ENCODE results near the gene BAIAP2L2.

The BAIAP2L2 gene

DNA sequence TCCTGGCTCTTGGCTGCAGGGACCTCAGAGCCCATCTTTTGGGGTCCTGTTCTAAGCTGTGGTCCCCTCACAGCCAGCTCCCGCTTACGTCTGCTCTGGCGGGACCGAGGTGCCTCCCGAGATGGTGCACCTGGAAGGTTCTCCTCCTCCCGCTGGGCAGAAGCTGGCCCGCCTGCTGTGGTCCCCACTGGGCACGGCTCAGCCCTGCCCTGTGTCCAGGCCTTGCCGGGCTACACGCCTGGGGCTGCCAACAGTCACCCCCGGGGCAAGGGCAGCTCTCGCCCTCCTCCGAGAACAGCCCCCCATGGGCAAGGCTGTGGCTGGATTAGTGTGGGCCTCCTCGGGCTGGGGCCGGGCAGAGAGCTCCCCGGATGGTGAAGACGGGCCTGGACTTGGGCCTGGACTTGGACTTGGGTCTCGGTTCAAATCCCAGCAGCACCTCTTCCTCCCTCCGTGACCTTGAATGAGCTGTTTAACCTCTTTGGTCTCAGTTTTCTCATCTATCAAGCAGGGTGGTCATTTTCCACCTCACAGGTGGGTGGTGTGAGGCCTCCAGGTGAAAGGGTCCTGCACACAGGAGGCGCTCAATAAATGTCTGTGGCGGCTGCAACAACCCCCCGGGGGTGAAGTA, 998 bp downstream of the BAIAP2L2 start:
- DNase-seq (ENCODE audit: extremely low spot score, insufficient read length, low read depth) (no peak), FAIRE-seq (no peak)

DNA sequence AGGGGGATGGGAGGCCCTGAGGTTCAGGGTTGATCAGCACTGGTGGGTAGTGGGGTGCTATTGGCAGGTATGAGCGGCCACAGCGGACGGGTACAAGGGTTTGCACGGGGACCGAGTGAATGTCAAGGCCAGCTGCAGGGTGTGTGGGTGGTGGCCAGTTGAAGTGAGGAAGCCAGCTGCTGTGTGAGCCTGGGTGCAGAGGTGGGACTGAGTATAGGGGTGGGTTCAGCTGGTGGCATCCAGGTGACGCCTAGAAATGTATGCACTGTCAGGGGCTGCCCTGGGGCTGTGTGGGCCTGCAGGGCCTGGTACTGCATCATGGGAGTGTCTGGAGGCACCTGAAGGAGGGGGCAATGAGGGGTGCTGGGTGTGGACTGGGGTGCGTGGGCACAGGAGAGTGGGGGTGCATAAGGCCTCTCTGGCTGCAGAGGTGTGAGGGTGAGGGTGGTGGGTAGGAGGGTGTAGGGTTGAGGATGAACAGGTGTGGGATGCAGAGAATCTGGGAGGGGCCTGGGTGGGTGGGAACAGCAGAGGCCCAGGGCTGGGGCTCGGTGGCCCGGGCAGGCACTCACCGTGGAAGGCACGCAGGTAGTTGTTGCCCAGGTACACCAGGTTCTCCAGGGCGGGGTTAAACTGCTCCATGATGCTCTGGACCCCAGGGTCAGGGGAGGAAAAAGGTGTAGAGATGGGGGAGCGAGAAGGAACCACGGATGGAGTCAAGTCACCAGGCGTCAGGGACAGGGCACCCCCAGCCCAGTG, 1.7 kb downstream of the BAIAP2L2 start:
- no peak for FAIRE-seq
- DNase-seq (ENCODE audit: extremely low spot score, insufficient read length, low read depth) = no peak

DNA sequence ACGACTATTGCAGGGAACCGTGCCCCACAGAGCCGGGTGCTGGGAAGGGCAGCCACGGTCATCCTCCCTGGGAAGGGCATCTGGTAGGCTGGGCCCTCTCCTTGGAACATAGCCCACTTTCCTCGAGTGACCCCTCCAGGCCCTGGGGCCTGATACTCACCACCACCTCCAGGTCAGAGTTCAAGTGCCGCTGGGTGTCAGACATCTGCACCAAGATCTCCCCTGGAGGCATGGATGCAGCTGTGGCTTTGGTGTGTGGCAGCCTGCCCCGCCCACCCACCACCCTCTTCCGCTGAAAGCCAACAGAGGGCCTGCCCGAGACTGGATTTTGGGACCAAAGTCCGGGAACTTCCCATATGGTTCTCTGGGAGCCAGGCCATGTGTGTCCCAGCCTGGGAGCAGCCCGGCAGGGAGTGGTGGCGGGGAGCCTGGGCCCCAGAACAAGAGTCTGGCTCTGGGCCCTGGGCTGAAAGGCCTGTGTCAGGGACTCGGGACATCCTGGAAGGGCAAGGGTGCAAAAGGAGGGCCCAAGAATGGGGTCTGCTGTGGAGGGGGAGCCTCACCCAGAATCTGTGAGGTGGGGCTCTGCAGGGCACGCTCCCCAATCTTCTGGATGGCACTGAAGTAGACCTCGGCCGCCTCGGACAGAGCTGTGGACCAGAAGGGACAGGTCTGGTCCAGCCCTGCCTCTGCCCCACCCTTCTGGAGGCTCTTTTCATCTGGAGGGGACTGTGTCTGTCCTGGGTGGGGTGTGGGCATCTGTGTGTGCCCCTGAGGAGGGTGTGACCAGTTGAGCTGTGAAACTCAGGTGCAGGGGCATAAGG, 2.6 kb downstream of the BAIAP2L2 start:
- FAIRE-seq (no peak), DNase-seq (ENCODE audit: extremely low spot score, insufficient read length, low read depth) (no peak)

DNA sequence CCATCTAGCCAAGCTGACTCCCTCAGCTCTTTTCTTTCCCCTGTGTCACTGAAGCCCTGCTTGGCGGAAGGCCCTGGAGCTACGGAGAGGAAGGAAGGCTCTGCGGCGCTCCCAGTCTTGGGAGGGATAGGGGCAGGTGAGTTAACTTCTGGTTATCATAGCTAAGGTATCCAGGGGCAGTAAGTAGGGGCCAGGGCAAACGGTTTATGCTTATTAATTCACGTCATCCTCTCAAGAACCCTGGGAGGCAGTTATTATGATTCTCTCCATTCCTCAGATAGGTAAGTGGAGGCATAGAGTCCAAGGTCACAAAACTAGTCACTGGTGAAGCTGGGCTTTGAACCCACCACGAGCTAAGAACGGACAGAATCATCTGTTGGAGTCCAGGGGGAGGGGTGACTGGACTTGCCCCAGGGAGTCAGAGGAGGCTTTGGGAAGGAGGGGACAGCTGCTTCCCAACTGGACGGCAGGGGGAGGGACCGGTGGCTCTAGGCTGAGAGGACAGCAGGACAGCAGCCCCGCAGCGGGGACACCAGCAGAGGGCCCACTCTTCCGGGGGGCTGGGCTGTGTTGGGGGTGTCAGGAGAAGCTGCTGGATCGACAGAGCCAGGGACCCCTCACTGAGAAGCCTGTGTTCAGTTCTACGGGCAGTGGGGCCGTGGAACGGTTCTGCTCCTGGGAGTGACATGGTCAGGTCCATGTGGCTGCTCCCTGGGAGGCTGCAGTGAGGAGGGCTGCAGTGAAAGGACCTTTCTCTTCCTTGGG, 3.5 kb downstream of the BAIAP2L2 start:
- DNase-seq (ENCODE audit: extremely low spot score, insufficient read length, low read depth) = no peak
- FAIRE-seq = no peak

DNA sequence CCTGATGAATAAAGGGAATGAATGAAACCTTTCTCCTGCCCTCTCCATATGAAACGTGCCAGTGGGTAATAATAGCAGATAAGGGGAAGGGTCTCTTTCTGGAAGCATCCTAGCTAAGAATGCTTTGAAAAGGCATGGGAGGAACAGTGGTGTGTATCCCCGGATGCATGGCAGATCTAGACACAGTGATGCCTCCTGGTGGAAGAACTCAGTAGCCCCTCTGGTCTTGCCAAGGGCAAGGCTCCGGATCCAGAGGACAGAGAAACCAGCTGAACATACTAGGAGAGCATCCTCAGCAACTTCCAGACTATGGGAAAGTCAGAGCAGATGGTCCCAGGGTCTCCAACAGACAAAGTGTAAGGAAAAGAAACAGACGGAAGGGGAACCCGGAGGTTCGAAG, 6.4 kb downstream of the BAIAP2L2 start:
- DNase-seq (ENCODE audit: extremely low spot score, insufficient read length, low read depth) (no peak), FAIRE-seq (no peak)

DNA sequence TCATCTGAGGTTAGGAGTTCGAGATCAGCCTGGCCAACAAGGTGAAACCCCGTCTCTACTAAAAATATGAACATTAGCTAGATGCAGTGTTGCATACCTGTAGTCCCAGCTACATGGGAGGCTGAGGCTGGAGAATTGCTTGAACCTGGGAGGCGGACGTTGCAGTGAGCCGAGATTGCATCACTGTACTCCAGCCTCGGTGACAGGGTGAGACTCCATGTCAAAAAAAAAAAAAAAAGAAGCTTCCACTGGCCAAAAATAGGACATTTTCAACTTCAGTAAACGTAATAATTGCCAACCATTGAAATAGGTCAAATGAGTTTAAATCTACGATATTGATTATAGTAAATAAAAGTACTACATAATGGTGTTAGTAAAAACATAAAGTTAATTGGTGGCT, 6.8 kb downstream of the BAIAP2L2 start:
- FAIRE-seq = no peak
- no peak for DNase-seq (ENCODE audit: extremely low spot score, insufficient read length, low read depth)

DNA sequence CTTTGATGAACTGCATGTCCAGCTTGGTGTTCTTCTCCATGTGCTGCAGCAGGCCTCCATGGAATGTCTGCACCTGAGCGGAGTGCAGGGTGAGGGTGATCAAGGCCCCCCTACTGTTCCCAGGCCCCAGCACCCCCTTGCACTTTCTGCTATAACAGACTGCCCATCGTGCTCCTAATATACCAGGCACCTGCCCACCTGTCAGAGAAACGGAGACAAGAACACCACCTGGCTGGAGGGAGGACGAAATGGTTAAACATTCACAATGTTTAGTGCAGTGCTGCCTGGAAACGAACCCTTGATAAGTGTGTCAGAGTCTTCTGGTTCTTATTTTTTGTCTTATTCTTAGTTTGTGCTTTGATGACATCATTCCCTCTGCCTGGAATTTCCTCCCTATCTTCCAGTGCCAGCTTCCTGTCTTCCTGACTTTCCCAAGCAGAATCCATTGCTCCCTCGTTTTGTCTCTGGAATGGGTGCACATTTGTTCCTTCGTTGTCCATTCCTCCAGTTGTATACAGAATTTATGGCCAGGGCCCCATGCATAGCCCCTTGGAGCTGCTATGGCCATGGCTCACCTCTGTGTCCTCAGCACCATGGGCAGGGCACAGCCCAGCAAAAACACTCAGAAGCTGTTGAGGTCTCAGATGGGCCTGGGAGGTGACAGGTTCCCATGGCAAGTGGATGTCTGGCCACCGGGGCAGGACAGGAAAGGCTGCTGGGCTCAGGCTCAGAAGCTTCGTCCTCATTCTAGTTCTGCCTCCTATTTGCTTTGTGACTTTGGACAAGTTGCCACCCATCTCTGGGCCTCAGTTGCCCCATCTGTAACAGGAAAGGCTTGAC, 11.9 kb downstream of the BAIAP2L2 start:
- DNase-seq (ENCODE audit: extremely low spot score, insufficient read length, low read depth) (no peak), FAIRE-seq (no peak)

DNA sequence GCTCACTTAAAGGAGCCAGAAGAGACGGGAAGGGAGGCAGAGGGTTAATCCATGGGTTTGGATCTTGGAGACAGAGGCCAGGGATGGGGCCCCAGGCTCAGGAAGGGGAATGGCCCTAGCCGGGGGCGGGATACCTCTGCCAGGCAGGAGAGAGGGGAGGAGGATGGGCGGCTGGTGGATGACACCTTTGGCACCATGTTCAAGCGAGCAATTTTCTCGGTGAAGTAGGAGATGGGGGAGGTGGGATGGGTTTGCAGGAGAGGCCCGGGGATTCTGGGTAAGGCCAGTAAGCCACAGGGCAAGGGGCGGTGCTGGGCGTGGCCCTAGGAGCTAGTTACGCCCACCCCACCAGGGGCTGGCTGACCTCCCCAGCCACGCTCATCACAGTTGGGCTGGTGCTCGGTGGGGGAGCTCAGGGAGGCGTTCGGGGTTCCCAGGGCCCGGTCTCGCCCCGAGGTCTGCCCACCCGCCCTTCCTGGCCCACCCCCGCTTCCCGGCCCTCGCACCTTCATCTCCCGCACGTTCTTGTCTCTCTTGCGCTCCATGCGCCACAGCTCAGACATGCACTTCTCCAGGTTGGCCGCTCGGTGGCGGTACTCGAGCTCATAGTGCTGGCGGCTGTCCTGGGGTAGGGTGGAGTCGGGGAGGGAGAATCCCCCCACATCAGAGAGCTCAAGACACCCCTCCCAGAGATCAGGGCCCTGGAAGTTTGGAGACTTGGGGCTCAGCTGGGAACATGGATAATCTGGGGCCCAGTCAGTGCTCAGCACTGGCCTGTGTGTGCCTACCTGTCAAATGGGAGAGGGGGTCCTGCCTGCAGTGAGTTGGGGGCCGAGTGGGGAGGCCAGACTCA, 12.7 kb downstream of the BAIAP2L2 start:
- FAIRE-seq (no peak), DNase-seq (ENCODE audit: extremely low spot score, insufficient read length, low read depth) (no peak)

DNA sequence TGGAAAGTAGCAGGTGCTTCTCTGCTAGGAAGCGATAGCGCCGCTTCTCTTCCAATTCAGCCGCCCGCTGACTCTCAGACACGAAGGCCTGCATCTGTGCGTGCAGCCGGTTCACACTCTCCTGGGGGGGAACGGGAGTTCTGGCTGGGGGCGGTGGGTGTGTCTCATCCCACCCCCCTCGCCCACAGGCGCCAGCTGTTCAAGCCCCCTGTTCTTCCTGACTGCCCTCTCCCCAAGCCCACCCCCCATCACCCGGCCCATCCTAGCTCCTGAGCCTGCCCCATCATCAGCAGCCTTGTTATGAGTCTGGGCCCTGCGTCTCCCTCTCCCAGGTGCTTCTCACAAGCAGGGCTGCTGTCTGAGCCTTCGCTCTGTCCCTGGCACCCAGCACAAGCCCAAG, 13.4 kb downstream of the BAIAP2L2 start:
- FAIRE-seq (no peak), DNase-seq (ENCODE audit: extremely low spot score, insufficient read length, low read depth) (no peak)

DNA sequence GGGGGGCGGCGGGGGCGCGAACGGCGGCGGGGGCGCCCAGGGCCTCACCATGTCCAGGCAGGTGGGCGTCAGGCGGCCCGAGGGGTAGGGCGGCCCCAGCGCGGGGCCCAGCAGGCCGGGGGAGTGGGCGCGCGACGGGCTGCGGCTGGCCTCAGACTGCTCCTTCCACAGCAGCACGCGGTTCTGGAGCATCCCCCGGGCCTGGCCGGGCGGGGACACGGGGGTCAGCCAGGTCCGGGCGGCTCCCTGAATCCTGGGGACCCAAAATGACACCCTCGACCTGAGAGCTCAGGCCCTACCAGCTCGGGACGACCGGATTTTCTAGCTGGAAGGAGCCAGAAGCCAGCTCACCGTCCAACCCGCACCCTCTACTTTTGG, 21.0 kb downstream of the BAIAP2L2 start:
- FAIRE-seq = no peak
- no peak for DNase-seq (ENCODE audit: extremely low spot score, insufficient read length, low read depth)

DNA sequence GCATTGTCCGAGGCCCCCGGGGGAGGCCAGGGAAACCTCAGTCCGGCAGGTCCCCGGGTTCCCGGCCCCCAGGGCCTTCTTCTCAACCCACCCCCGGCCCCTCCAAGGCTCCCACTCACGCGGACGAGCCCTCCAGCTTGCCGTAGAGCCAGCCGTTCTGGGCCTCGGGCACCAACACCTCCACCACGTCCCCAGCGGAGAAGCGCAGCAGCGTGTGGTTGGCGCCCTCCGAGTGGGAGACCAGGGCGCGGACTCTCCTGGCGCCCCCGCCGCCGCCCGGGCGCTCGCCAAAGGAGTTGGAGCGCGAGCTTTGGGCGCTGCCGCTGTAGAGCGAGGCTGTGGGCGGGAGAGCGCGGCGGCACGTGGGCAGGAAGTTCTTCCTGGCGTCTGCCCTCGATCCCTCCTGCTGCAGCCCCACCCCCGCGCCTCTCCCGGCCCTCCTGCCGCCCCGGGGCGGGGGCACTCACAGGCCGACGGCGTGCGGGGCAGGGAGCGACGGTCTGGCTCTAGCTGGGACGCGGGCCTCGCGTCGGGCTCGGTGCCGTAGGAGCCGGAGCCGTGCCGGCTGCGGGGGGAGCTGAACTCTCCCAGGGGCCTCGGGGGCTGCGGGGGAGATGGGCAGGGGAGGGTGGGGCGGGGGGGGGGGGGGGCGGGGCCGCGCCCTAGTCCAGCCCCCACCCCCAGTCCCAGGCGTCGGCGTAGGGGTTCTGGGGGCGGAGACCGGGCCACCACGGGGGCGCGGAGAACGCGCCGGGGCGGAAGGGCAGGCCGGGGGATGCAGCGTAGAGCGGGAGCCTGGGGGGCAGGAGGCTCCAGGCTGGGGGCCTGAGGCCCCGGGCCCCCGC, 21.6 kb downstream of the BAIAP2L2 start:
- no peak for DNase-seq (ENCODE audit: extremely low spot score, insufficient read length, low read depth)
- no peak for FAIRE-seq

DNA sequence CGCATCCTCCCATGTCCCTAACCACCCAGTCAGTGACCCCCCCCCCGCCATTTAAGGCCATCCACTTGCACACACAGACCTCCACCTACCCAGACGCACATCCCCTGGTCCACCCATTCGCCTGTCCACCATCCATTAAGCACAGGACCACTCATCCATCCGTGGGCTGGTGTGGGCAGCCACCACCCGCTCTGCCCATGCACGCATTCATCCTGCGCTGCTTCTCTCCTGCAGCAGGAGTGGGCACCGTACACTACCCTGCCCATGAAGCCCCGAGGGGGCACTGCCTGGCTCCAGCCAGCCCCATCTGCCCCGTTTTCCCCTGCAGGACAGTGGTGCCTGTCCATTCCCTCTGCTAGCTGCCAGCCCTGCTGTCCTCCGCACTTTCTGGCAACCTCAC, 22.6 kb downstream of the BAIAP2L2 start:
- no peak for DNase-seq (ENCODE audit: extremely low spot score, insufficient read length, low read depth)
- no peak for FAIRE-seq

DNA sequence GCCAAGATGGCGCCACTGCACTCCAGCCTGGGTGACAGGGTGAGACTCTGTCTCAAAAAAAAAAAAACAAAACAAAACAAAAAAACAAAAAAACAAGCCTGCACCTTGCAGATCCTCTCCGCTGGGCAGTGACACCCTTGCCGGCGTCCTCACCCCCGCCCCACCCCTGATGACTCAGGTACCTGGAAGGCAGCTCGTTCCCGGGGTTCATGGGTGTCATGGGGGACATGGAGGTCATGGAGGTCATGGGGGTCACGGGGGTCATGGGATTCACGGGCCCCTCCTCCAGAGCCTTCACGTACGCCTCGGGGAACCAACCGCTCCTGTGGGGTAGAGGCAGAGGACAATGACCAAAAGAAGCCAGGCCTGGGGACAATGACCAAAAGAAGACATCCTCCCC, 23.5 kb downstream of the BAIAP2L2 start:
- DNase-seq (ENCODE audit: extremely low spot score, insufficient read length, low read depth) = no peak
- FAIRE-seq = no peak

DNA sequence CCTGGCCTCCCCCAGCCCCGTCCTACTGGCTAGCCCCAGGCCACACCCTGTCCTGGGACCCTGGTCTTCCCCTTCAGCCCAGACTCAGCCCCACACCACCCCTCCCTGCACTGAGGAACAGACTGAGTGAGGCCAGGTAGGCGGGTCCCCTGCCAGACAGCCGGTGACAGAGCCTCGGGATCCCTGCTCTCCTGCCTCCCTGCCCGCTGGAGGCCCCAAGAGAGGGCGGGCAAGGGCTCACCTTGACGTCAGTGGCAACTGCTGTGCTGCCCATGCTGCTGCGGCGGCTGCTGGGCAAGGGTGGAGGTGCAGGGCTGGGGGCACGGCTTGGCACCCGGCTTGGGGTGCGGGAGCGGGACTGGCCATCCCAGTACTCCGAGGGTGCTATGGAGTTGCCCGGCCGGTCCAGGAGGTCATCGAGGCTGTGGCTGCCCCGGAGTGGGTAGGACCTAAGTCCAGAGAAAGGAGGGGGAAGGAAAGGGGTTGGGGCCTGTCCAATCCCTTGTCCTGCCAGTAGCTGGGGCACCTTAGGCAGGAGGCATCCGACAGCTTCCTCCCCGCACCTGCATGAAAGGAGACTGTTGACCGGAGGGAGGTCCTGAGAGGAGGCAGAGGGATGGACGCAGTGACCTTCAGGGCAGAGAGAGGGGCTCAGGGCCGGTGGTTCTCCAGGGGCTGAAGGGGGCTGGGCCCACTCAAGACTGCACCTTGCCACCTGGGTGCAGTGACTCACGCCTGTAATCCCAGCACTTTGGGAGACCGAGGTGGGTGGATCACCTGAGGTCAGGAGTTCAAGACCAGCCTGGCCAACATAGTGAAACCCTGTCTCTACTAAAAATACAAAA, 24.3 kb downstream of the BAIAP2L2 start:
- no peak for DNase-seq (ENCODE audit: extremely low spot score, insufficient read length, low read depth)
- no peak for FAIRE-seq

DNA sequence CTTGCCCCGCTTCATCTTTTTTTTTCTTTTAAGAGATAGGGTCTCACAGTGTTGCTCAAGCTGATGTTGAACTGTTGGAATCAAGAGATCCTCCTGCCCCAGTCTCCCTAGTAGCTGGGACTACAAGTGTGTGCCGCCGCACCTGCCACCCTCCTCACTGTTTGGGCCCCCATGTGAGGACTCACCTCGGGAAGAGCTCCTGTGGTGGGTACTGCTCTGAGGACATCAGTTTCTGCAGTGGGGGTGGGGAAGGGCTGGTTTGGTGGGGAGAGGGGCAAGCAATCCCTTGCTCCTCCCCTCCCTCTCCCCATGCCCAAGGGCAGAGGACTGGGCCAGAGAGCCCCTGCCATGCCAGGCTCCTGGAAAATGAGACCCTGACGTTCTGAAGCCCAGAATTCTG, 25.0 kb downstream of the BAIAP2L2 start:
- FAIRE-seq (no peak), DNase-seq (ENCODE audit: extremely low spot score, insufficient read length, low read depth) (no peak)

DNA sequence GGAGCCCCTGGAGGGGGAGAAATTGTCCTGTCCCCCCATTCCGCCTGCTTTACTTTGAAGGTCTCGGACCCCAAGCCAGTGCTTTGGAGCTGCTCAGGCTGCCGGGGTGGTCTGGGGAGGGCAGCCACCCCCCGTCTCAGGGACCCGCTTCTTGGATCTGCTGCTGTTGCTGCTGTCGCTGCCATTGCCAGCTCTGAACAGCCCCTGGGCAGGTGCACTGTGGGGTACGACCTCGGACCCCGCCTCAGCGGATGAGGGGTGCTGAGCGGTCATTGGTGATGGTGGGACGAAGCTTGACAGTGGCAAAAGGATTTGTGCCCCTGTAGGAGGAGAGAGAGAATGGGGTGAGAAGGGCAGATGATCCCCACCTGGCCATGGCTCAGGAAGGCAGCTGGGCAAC, 25.4 kb downstream of the BAIAP2L2 start:
- FAIRE-seq = no peak
- DNase-seq (ENCODE audit: extremely low spot score, insufficient read length, low read depth) = no peak

Data from GM18507 (cell line).